Hematopoietic multipotent progenitor cell treated with erythropoietin and hydrocortisone succinate and interleukin-3 and kit ligand, for 4 days (in vitro differentiated cells): ENCODE data around the gene TAOK2.
A peak's percentile ranks its signal among the peaks of the same experiment; 100 is the strongest.
"Not testable (repeated sequence)": the region's sequence is repeated elsewhere in the genome, so short reads cannot be mapped to it uniquely, and the experiment has no call there.

Experiments
- DNase-seq: peaks from one replicate; pipeline ENCODE4 v3.0.0-alpha.2; 2015

TAOK2 gene

GRCh38 chr16:29973384-29974246 lies at the start of gene TAOK2:
TAOK2 (plus strand) TSS chr16:29973868; CDS start chr16:29977773, 3,905 bp downstream.
- peak; percentile 100 for DNase-seq

DNA sequence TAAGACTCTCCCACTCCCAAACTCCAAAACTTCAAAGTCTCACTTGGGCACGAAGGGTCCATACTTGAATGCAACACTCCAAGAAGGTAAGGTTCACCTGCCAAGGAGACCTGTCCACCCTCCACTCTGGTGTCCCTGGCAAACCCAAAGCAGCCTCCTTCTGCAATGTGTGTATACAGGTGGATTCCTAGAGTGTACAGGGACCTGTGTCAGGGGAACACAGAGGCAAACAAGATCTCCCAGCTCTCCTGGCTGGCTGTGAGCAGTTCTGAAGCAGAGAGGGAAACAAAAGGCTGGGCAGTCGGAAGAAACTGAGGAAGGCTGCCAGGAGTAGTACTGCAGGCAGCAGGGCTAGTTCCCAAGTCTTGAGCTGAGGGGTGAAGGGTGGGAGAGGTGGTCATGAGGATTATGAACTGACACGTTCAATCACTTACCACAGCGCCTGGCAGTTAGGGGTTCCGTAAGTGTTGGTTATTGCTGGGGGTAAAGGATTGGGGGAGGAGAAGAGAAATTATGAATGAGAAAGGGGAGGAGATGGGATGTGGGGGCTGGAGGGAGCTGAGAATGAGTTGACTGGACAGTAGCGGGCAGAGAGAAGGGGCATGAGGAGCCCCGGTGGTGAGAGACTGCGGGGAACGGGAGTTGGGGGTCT lies 48.4 kb upstream of the TAOK2 start:
- peak; percentile 56 for DNase-seq

- DNase-seq = peak; percentile 93
Observed at GRCh38 chr16:29925781-29926710, 47.6 kb upstream of the TAOK2 start, which contains the start of gene KCTD13. KCTD13 (minus strand) TSS chr16:29926226; CDS start chr16:29926033, 193 bp downstream.

GRCh38 chr16:29926711-29927052 lies 47.0 kb upstream of the TAOK2 start:
- DNase-seq = no peak

DNA sequence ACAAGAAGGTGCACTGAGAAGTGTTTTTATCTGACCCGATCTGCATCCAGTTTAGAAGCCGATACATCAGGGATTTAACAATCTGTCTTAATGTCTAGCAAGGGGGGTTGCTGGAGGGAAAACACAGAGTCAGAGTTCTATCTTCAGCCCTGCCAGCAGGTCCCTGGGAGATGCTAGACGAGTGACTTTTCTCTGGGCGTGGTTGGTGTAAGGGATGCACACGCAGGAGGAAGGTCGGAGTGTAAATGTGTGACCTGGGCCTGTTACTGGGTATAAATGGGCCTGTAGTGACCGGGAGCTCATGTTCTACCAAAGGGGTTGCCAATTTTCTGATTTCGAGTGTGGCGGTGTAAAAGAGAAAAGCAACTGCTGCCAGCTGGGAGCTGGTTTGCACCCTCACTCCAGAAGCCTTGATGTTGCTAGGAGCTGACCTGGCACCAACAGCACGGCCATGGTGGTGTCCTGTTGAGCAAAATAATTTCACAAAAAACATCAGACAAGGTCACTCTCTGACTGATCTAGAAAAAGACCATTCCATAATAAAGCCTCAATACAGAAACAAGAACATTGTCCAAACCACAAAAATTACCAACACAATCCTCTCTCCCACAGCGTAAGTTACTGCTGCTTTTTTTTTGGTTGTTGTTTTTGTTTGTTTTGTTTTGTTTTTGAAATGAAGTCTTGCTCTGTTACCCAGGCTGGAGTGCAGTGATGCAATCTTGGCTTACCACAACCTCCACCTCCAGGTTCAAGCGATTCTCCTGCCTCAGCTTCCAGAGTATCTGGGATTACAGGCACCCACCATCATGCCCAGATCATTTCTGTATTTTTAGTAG lies 46.4 kb upstream of the TAOK2 start:
- DNase-seq = no peak

DNA sequence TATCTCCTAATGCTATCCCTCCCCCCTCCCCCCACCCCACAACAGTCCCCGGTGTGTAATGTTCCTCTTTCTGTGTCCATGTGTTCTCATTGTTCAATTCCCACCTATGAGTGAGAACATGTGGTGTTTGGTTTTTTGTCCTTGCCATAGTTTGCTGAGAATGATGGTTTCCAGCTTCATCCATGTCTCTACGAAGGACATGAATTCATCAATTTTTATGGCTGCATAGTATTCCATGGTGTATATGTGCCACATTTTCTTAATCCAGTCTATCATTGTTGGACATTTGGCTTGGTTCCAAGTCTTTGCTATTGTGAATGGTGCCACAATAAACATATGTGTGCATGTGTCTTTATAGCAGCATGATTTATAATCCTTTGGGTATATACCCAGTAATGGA lies 41.9 kb upstream of the TAOK2 start:
- DNase-seq = not testable (repeated sequence)

DNA sequence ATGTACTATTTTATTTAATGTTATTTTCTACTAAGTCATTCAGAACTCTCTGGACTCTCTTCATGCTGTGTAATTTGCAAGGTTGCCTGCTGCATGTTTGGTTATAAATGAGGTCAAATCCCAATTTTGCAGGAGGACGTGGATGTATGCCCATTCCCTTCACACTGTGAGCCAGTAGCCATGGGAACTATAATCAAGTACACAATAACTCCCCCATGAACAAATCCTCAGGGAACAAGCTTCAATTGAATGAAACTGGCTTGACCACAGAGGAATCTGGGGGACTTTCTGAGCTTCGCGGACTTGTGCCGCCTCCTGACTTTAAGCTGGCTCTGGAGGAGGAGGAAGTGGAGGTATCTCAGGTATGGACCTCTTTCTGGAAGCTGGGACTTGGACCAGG lies 33.0 kb upstream of the TAOK2 start:
- DNase-seq = no peak

DNA sequence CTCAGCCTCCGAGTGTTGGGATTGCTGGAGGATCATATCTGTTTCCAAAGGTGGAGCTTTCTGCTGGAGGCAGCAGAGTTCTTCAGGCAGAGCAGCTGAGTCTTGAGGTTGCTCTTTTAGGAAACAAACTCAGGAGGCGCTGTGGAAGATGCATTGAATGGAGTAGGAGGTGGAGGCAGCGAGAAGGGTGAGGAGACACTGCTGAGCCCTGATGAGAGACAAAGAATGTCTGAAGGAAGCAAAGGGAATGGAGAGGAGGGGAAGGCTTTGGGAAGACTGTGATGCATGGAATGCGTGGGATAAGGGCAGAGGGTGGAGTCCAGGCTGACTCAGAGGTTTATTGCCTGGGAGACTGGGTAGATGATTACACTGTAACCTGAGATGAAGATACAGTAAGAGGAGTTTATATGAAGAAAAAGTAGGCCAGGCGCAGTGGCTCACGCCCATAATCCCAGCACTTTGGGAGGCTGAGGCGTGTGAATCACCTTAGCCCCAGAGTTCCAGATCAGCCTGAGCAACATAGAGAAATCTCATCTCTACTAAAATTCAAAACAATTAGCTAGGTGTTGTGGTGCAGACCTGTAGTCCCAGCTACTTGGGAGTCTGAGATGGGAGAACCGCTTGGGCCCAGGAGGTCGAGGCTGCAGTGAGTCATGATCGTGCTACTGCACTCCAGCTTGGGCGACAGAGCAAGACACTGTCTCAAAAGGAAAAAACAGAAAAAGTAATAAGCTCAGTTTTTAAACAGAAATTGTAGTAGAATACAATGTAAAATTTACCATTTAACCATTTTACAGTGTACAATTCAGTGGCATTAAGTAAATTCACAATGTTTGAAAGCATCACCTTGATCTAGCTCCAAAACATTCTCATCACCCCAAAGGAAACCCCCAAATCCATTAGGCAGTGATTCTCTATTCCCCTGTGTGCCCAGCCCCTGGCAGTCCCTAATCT lies 29.5 kb upstream of the TAOK2 start:
- DNase-seq = no peak

DNA sequence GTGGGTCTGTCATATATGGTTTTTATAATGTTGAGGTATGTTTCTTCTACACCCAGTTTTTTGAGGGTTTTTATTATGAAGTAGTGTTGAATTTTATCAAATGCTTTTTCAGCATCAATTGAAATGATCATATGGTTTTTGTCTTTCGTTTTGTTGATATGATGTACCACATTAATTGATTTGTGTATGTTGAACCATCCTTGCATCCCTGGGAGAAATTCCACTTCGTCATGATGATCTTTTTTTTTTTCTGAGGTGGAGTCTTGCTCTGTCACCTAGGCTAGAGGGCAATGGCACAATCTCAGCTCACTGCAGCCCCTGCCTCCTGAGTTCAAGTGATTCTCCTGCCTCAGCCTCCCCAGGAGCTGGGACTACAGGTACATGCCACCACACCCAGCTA lies 25.8 kb upstream of the TAOK2 start:
- no peak for DNase-seq

GRCh38 chr16:29950806-29951461 lies 22.7 kb upstream of the TAOK2 start:
- no peak for DNase-seq

GRCh38 chr16:29951625-29952365 lies 21.9 kb upstream of the TAOK2 start:
- no peak for DNase-seq

GRCh38 chr16:29958756-29959155 lies 14.9 kb upstream of the TAOK2 start:
- no peak for DNase-seq

GRCh38 chr16:29959293-29959692 lies 14.4 kb upstream of the TAOK2 start:
- no peak for DNase-seq

GRCh38 chr16:29959821-29960220 lies 13.8 kb upstream of the TAOK2 start:
- DNase-seq = not testable (repeated sequence)

DNA sequence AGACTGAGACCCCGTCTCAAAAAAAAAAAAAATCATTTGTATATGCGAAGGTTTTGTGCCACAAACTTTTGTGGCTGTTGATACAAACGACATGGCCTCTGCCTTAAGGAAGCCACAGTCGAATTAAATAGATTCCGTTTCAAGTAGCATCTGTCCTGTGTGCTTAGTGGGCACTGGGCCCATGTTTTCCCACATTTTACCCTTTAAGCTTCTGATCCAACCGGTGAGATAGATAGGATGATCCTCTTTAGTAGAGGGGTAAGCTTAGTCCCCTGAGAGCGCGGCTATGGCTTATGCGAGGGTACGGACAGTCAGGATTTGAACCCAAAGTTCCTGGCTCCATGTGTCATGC lies 12.6 kb upstream of the TAOK2 start:
- no peak for DNase-seq

- DNase-seq = peak; percentile 96
Observed at GRCh38 chr16:29961479-29962343, 12.0 kb upstream of the TAOK2 start, which contains the start of gene TMEM219. TMEM219 (plus strand) TSS chr16:29962079; CDS start chr16:29963144, 1,065 bp downstream.

DNA sequence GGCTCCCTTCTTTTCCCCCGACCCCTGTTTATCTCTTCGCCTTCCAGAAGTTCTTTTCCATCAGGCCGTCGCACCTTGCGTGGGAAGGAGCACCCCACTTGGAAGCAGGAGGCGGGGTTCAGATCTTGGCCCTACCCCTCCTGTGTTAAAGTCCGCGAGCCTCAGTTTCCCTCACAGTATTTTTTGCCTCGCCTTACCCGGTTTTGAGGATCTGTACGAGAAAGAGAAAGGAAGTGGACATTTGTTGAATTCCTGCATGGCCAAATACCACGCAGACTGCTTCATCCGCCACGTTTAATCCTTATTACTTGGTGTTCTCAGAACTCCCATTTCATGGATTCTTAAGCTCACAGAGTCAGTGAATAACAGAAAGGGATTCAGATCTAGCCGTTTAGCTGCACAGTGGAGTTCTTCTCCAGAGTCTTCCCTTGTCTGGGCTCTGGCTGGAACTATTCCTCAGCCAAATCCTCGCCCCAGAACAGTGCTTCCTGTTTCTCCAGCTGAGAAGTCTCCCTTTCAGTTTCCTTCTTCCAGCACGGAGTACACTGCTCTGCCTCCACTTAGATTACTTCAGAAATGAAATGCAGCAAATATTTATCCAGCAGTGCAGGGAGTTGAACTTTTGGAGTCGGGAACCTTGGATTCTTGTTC lies 11.2 kb upstream of the TAOK2 start:
- DNase-seq = peak; percentile 29
